NCI-H146 treated with DMSO at 0.1 percent for 48 hours (cell line): ENCODE data around the gene WWOX.
"Not testable (repeated sequence)": the region's sequence is repeated elsewhere in the genome, so short reads cannot be mapped to it uniquely, and the experiment has no call there.

Source experiments
- DNase-seq: peaks from one replicate; lab custom pipeline; 2025; ENCODE audit not compliant: unreplicated experiment; lab: John Stamatoyannopoulos, UW

WWOX gene

GRCh38 chr16:78668393-78668792 lies 568.9 kb downstream of the WWOX start:
- no peak for DNase-seq

- DNase-seq, result no peak
These were observed 570.5 kb downstream of the WWOX start for GRCh38 chr16:78669994-78670393.

GRCh38 chr16:78672779-78673556 lies 573.5 kb downstream of the WWOX start:
- DNase-seq, result no peak

GRCh38 chr16:78673884-78674283 lies 574.4 kb downstream of the WWOX start:
- no peak for DNase-seq

- no peak for DNase-seq
These were observed 575.9 kb downstream of the WWOX start for GRCh38 chr16:78675312-78675711.

- no peak for DNase-seq
These were observed 576.7 kb downstream of the WWOX start for GRCh38 chr16:78675951-78676792.

- no peak for DNase-seq
These were observed 577.8 kb downstream of the WWOX start for GRCh38 chr16:78677181-78677731.

- no peak for DNase-seq
These were observed 580.1 kb downstream of the WWOX start for GRCh38 chr16:78679546-78679945.

GRCh38 chr16:78681743-78682142 lies 582.3 kb downstream of the WWOX start:
- DNase-seq, result no peak

- no peak for DNase-seq
These were observed 584.7 kb downstream of the WWOX start for GRCh38 chr16:78684030-78684611.

- DNase-seq, result no peak
These were observed 585.4 kb downstream of the WWOX start for GRCh38 chr16:78684655-78685375.

- DNase-seq, result no peak
These were observed 587.1 kb downstream of the WWOX start for GRCh38 chr16:78686601-78687000.

GRCh38 chr16:78689028-78689427 lies 589.6 kb downstream of the WWOX start:
- DNase-seq, result no peak

GRCh38 chr16:78689536-78689935 lies 590.1 kb downstream of the WWOX start:
- DNase-seq, result no peak

- DNase-seq, result no peak
These were observed 591.1 kb downstream of the WWOX start for GRCh38 chr16:78690510-78690909.

- not testable (repeated sequence) for DNase-seq
These were observed 592.3 kb downstream of the WWOX start for GRCh38 chr16:78691746-78692145.

GRCh38 chr16:78693496-78693895 lies 594.0 kb downstream of the WWOX start:
- peak; percentile 7 for DNase-seq

GRCh38 chr16:78694414-78694813 lies 595.0 kb downstream of the WWOX start:
- no peak for DNase-seq

GRCh38 chr16:78695391-78695790 lies 595.9 kb downstream of the WWOX start:
- DNase-seq, result no peak

- no peak for DNase-seq
These were observed 597.3 kb downstream of the WWOX start for GRCh38 chr16:78696797-78697196.

GRCh38 chr16:78697426-78697825 lies 598.0 kb downstream of the WWOX start:
- DNase-seq, result no peak
